NT2/D1 (cell line): ENCODE results near the gene DNAJC5G.

ENCODE experiments used
- SUZ12 ChIP-seq: IDR thresholded peaks from 2 replicates; pipeline ENCODE4 v1.6.1; 2011; ENCODE audit not compliant: insufficient read length, insufficient read depth; ENCODE audit errors: extremely low read depth
- YY1 ChIP-seq: IDR thresholded peaks from 2 replicates; pipeline ENCODE4 v1.6.1; 2011; ENCODE audit not compliant: insufficient read length, insufficient read depth
- ZNF274 ChIP-seq: IDR thresholded peaks from 2 replicates; pipeline ENCODE4 v1.6.1; 2011; ENCODE audit warnings: mild to moderate bottlenecking, low read depth, low read length

DNA sequence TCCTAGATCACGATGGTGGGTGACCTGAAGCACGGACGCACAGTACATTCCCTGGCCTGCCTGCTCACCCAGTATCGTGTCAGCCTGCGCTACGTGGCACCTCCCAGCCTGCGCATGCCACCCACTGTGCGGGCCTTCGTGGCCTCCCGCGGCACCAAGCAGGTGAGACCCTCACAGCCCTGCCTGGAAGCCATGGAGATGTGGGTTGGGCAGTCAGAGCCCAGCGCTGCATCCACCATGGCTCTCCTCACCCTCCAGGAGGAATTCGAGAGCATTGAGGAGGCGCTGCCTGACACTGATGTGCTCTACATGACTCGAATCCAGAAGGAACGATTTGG, 32.6 kb upstream of the DNAJC5G start:
- TF ChIP-seq SUZ12 (no peak), ZNF274 (no peak), YY1 (no peak)
